ENCODE data around the gene TAF1.
"Not testable (repeated sequence)": the region's sequence is repeated elsewhere in the genome, so short reads cannot be mapped to it uniquely, and the experiment has no call there.

The TAF1 gene

DNA sequence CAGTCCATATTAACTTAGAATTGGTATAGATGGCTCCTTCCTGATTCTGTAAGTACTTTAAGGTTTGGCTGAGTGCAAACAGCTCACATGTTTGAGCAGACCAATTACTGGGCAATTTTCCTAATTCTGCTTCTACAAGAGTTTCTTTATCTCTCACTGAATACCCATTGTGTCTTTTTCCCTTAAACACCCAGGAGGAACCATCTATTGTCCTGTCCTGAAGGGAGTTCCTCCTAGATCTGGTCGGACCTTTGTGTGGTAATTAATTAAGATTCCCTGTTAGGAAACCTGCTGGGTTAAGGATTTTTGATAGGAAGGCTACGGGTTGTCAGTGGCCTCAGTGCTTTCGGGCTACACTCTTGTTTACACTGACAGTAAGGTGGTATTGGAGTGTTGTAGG lies 129.8 kb downstream of the TAF1 start:
- H3K4me1 ChIP-seq (ENCODE audit: control insufficient read depth in 2 of 2, insufficient read depth in 2 of 2, low read length in 2 of 2); H3K4me3 ChIP-seq (ENCODE audit: low read length in 2 of 2); H3K27me3 ChIP-seq (ENCODE audit: control insufficient read depth in 2 of 2, insufficient read depth in 2 of 2, low read length in 2 of 2); H3K9ac ChIP-seq (ENCODE audit: low read depth in 1 of 2, low read length in 2 of 2); H3K27ac ChIP-seq (ENCODE audit: low read depth in 2 of 2, low read length in 2 of 2); H3K9me3 ChIP-seq (ENCODE audit: control insufficient read depth in 2 of 2, low read length in 2 of 2); H3K36me3 ChIP-seq (ENCODE audit: control insufficient read depth in 2 of 2, insufficient read depth in 2 of 2, low read length in 2 of 2): not testable (repeated sequence)

DNA sequence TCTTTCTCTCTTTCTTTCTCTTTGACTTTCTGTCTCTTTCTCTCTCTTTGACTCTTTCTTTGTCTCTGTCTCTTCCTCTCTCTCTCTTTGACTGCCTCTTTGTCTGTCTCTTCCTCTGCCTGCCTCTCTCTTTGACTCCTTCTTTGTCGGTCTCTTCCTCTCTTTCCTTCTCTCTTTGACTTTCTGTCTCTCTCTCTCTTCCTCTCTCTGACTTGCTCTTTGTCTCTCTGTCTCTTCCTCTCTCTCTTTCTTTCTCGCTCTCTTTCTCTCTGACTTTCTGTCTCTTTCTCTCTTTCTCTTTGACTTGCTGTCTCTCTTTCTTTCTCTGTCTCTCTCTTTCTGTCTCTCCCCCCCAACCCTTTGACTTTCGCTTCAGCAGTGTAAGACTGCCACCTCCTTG lies 130.3 kb downstream of the TAF1 start:
- Histone ChIP-seq H3K9me3 (ENCODE audit: control insufficient read depth in 2 of 2, low read length in 2 of 2) (no peaks in the 10 kb centered on the region), H3K36me3 (ENCODE audit: control insufficient read depth in 2 of 2, insufficient read depth in 2 of 2, low read length in 2 of 2) (no peaks in the 10 kb centered on the region), H3K4me3 (ENCODE audit: low read length in 2 of 2) (no peak overlapping the region), H3K9ac (ENCODE audit: low read depth in 1 of 2, low read length in 2 of 2) (no peak overlapping the region), H3K27me3 (ENCODE audit: control insufficient read depth in 2 of 2, insufficient read depth in 2 of 2, low read length in 2 of 2) (no peaks in the 10 kb centered on the region), H3K27ac (ENCODE audit: low read depth in 2 of 2, low read length in 2 of 2) (no peak overlapping the region), H3K4me1 (ENCODE audit: control insufficient read depth in 2 of 2, insufficient read depth in 2 of 2, low read length in 2 of 2) (peaks cover 0 to 3% of the 10 kb centered on the region in 2 donors)

DNA sequence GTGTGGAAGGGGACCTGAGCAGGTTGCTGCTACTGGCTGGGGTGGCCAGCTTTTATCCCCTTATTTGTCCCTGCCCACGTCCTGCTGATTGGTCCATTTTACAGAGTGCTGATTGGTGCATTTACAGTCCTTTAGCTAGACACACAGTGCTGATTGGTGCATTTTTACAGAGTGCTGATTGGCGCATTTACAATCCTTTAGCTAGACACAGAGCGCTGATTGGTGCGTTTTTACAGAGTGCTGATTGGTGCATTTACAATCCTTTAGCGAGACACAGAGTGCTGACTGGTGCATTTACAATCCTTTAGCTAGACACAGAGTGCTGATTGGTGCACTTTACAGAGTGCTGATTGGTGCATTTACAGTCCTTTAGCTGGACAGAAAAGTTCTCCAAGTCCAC lies 135.9 kb downstream of the TAF1 start:
- H3K36me3 ChIP-seq (ENCODE audit: control insufficient read depth in 2 of 2, insufficient read depth in 2 of 2, low read length in 2 of 2); H3K9me3 ChIP-seq (ENCODE audit: control insufficient read depth in 2 of 2, low read length in 2 of 2); H3K27me3 ChIP-seq (ENCODE audit: control insufficient read depth in 2 of 2, insufficient read depth in 2 of 2, low read length in 2 of 2); H3K9ac ChIP-seq (ENCODE audit: low read depth in 1 of 2, low read length in 2 of 2); H3K27ac ChIP-seq (ENCODE audit: low read depth in 2 of 2, low read length in 2 of 2); H3K4me1 ChIP-seq (ENCODE audit: control insufficient read depth in 2 of 2, insufficient read depth in 2 of 2, low read length in 2 of 2); H3K4me3 ChIP-seq (ENCODE audit: low read length in 2 of 2): not testable (repeated sequence)

DNA sequence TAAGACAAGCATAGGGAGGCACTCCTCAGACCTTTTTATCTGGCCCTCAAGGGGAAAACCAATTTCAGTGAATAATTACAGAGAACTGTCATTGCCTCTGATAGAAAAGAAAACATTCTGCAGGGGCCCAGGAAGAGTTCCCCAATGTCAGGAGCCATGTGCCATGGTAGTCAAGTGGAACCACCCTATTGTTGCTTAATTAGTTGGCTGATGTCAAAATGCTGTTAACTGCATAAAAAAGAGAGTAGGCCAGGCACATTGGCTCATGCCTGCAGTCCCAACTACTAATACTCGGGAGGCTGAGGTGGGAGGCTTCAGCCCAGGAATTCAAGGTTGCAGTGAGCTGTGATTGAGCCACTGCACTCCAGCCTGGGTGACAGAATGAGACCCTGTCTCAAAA lies 138.2 kb downstream of the TAF1 start:
- Histone ChIP-seq H3K9ac (ENCODE audit: low read depth in 1 of 2, low read length in 2 of 2) (no peak overlapping the region), H3K27me3 (ENCODE audit: control insufficient read depth in 2 of 2, insufficient read depth in 2 of 2, low read length in 2 of 2) (no peaks in the 10 kb centered on the region), H3K4me3 (ENCODE audit: low read length in 2 of 2) (no peak overlapping the region)

DNA sequence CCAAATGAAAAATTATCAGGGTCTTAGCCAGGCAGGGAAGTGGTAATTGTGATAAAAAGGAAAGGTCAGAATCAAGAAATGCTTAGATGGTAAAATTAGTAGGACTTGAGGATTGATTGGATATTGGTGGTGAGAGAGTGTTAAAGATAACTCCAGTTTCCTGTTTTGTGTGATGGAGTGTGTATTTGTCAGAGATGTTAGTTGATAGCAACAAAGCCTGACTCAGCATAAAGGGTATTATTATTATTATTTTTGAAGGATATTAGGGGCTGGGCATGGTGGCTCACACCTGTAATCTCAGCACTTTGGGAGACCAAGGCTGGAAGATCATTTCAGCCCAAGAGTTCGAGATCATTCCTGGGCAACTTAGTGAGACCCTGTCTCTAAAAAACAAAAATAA lies 143.1 kb downstream of the TAF1 start:
- Histone ChIP-seq H3K36me3 (ENCODE audit: control insufficient read depth in 2 of 2, insufficient read depth in 2 of 2, low read length in 2 of 2) (no peaks in the 10 kb centered on the region), H3K27me3 (ENCODE audit: control insufficient read depth in 2 of 2, insufficient read depth in 2 of 2, low read length in 2 of 2) (peaks cover 0 to 3% of the 10 kb centered on the region in 2 donors), H3K27ac (ENCODE audit: low read depth in 2 of 2, low read length in 2 of 2) (no peak overlapping the region), H3K9me3 (ENCODE audit: control insufficient read depth in 2 of 2, low read length in 2 of 2) (no peaks in the 10 kb centered on the region), H3K4me1 (ENCODE audit: control insufficient read depth in 2 of 2, insufficient read depth in 2 of 2, low read length in 2 of 2) (no peaks in the 10 kb centered on the region), H3K9ac (ENCODE audit: low read depth in 1 of 2, low read length in 2 of 2) (no peak overlapping the region), H3K4me3 (ENCODE audit: low read length in 2 of 2) (no peak overlapping the region)

More for the DNA sequence above, 138.2 kb downstream of the TAF1 start:
- Histone ChIP-seq H3K36me3 (ENCODE audit: control insufficient read depth in 2 of 2, insufficient read depth in 2 of 2, low read length in 2 of 2) (no peaks in the 10 kb centered on the region), H3K27ac (ENCODE audit: low read depth in 2 of 2, low read length in 2 of 2) (no peak overlapping the region), H3K4me1 (ENCODE audit: control insufficient read depth in 2 of 2, insufficient read depth in 2 of 2, low read length in 2 of 2) (no peaks in the 10 kb centered on the region), H3K9me3 (ENCODE audit: control insufficient read depth in 2 of 2, low read length in 2 of 2) (no peaks in the 10 kb centered on the region)

DNA sequence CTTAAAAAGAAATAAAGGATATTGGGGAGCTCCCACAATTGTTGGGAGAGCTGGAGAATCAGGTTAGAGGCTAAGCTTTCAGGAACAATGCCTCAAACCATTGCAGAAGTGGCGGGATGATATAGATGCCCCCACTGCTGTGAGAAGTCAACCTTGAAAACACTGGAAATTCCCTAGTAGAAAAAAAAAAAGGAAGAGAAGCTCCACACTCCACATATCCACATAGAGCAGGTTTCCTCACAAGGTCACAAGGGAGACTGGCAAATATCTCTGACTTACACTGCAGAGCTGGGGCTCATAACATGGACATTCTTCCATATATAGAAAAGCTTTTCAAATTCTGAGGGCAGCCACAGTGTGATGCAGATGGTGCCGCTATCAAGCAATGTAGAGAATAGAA lies 144.0 kb downstream of the TAF1 start:
- Histone ChIP-seq H3K9me3 (ENCODE audit: control insufficient read depth in 2 of 2, low read length in 2 of 2) (no peaks in the 10 kb centered on the region), H3K27me3 (ENCODE audit: control insufficient read depth in 2 of 2, insufficient read depth in 2 of 2, low read length in 2 of 2) (peaks cover 0 to 3% of the 10 kb centered on the region in 2 donors), H3K36me3 (ENCODE audit: control insufficient read depth in 2 of 2, insufficient read depth in 2 of 2, low read length in 2 of 2) (no peaks in the 10 kb centered on the region), H3K9ac (ENCODE audit: low read depth in 1 of 2, low read length in 2 of 2) (no peak overlapping the region), H3K27ac (ENCODE audit: low read depth in 2 of 2, low read length in 2 of 2) (no peak overlapping the region), H3K4me3 (ENCODE audit: low read length in 2 of 2) (no peak overlapping the region), H3K4me1 (ENCODE audit: control insufficient read depth in 2 of 2, insufficient read depth in 2 of 2, low read length in 2 of 2) (no peaks in the 10 kb centered on the region)

DNA sequence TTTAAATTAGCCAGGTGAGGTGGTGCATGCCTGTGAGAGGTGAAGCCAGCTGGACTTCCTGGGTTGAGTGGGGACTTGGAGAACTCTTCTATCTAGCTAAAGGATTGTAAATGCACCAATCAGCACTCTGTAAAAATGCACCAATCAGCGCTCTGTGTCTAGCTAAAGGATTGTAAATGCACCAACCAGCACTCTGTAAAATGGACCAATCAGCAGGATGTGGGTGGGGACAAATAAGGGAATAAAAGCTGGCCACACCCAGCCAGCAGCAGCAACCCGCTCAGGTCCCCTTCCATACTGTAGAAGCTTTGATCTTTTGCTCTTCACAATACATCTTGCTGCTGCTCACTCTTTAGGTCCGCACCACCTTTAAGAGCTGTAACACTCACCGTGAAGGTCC lies 147.6 kb downstream of the TAF1 start:
- H3K4me3 ChIP-seq (ENCODE audit: low read length in 2 of 2); H3K9me3 ChIP-seq (ENCODE audit: control insufficient read depth in 2 of 2, low read length in 2 of 2); H3K27me3 ChIP-seq (ENCODE audit: control insufficient read depth in 2 of 2, insufficient read depth in 2 of 2, low read length in 2 of 2); H3K9ac ChIP-seq (ENCODE audit: low read depth in 1 of 2, low read length in 2 of 2); H3K27ac ChIP-seq (ENCODE audit: low read depth in 2 of 2, low read length in 2 of 2); H3K4me1 ChIP-seq (ENCODE audit: control insufficient read depth in 2 of 2, insufficient read depth in 2 of 2, low read length in 2 of 2); H3K36me3 ChIP-seq (ENCODE audit: control insufficient read depth in 2 of 2, insufficient read depth in 2 of 2, low read length in 2 of 2): not testable (repeated sequence)

DNA sequence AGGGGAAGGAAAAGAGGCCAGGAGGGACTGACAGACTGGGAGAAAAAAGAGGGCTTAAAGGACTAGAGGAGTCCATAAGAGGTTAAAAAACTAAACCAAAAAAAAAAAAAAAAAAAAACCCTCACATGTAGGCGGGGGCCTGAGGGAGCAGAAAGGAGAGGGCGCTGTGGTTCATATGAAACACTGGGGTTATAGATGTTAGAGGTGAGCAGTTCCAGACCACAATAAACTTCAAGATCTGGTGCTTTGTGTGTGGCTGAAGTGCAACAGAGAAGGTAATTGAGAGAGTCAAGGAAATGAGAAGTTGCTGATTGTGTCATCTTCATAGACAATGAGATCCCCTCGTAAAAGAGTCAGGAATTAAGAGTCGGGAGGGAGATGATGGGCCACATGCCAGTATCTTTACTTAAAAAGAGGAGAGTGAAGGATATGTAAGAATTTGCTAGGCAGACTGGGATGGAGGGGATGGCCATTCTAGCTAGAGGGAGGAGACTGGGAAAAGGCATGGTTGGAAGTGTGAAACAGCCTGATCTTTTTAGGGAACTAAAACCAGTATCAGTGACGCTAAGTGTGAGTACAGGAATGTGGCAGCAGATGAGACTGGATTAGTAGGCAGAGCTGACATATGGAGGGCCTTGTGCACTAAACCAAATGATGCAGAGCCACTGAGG lies 148.3 kb downstream of the TAF1 start:
- Histone ChIP-seq H3K27me3 (ENCODE audit: control insufficient read depth in 2 of 2, insufficient read depth in 2 of 2, low read length in 2 of 2) (peaks cover 0 to 3% of the 10 kb centered on the region in 2 donors), H3K9ac (ENCODE audit: low read depth in 1 of 2, low read length in 2 of 2) (no peak overlapping the region), H3K36me3 (ENCODE audit: control insufficient read depth in 2 of 2, insufficient read depth in 2 of 2, low read length in 2 of 2) (no peaks in the 10 kb centered on the region), H3K4me1 (ENCODE audit: control insufficient read depth in 2 of 2, insufficient read depth in 2 of 2, low read length in 2 of 2) (no peaks in the 10 kb centered on the region), H3K4me3 (ENCODE audit: low read length in 2 of 2) (no peak overlapping the region), H3K27ac (ENCODE audit: low read depth in 2 of 2, low read length in 2 of 2) (no peak overlapping the region), H3K9me3 (ENCODE audit: control insufficient read depth in 2 of 2, low read length in 2 of 2) (no peaks in the 10 kb centered on the region)

DNA sequence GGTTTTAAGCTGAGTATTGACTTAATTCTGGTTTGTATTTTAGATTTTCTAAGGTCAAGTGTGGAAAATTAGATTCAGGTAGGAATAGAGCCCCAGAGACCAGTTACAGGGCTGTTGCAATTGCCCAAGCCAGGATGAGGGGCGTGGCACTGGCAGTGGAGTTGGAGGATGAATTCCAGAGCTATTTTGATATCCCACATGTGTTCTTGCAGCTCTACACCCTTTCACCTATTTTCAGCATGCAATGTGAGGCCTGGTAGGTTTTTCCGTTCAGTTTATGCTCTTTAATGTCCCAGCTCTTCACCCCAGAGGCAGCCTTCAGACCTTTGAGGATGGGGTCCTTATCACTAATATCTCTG lies 148.9 kb downstream of the TAF1 start:
- no peak overlapping the region for H3K9ac ChIP-seq (ENCODE audit: low read depth in 1 of 2, low read length in 2 of 2)
- H3K27me3 ChIP-seq (ENCODE audit: control insufficient read depth in 2 of 2, insufficient read depth in 2 of 2, low read length in 2 of 2) = peaks cover 0 to 3% of the 10 kb centered on the region in 2 donors
- no peaks in the 10 kb centered on the region for H3K4me1 ChIP-seq (ENCODE audit: control insufficient read depth in 2 of 2, insufficient read depth in 2 of 2, low read length in 2 of 2)
- no peaks in the 10 kb centered on the region for H3K9me3 ChIP-seq (ENCODE audit: control insufficient read depth in 2 of 2, low read length in 2 of 2)
- H3K4me3 ChIP-seq (ENCODE audit: low read length in 2 of 2) = no peak overlapping the region
- no peak overlapping the region for H3K27ac ChIP-seq (ENCODE audit: low read depth in 2 of 2, low read length in 2 of 2)
- no peaks in the 10 kb centered on the region for H3K36me3 ChIP-seq (ENCODE audit: control insufficient read depth in 2 of 2, insufficient read depth in 2 of 2, low read length in 2 of 2)
